H1 (cell line): ENCODE measurements around the gene PLA1A. TPM values are rescaled to one million over a fixed set of nuclear protein-coding genes. Genes with fewer than 3 reads are reported as not detected.

Experiments
- BACH1 ChIP-seq: IDR thresholded peaks from 2 replicates; pipeline ENCODE4 v1.6.1; 2012; ENCODE audit warnings: low read length, improper control_type of control experiment
- CHD2 ChIP-seq: IDR thresholded peaks from 2 replicates; pipeline ENCODE4 v1.6.1; 2012; ENCODE audit warnings: low read length, improper control_type of control experiment
- JUND ChIP-seq: IDR thresholded peaks from 2 replicates; pipeline ENCODE4 v1.6.1; 2011; ENCODE audit warnings: mild to moderate bottlenecking, improper control_type of control experiment, low read length
- MAFK ChIP-seq: IDR thresholded peaks from 2 replicates; pipeline ENCODE4 v1.6.1; 2012; ENCODE audit warnings: low read depth, mild to moderate bottlenecking, improper control_type of control experiment, low read length
- POU5F1 ChIP-seq: IDR thresholded peaks from 2 replicates; pipeline ENCODE4 v1.6.1; 2011; ENCODE audit warnings: low read depth, mild to moderate bottlenecking, low read length, moderate library complexity
- SAP30 ChIP-seq: fragments of 300-600 bp; sonication (generic); IDR thresholded peaks from 2 replicates; pipeline ENCODE4 v1.7.1; 2012; ENCODE audit warnings: low read length, moderate library complexity, mild to moderate bottlenecking, inconsistent platforms; ENCODE audit not compliant: insufficient read depth, insufficient replicate concordance
- SIX5 ChIP-seq: IDR thresholded peaks from 2 replicates; pipeline ENCODE4 v1.6.1; 2011; ENCODE audit warnings: mild to moderate bottlenecking, low read depth, low read length
- TAF1 ChIP-seq: IDR thresholded peaks from 2 replicates; pipeline ENCODE4 v1.6.1; 2011; ENCODE audit warnings: mild to moderate bottlenecking, low read depth, low read length
- TCF12 ChIP-seq: IDR thresholded peaks from 2 replicates; pipeline ENCODE4 v1.6.1; 2011; ENCODE audit warnings: low read depth, mild to moderate bottlenecking, low read length
- TEAD4 ChIP-seq: IDR thresholded peaks from 2 replicates; pipeline ENCODE4 v1.6.1; 2012; ENCODE audit warnings: low read depth, low read length, inconsistent platforms, mixed read lengths
- polyA plus RNA-seq, 7 experiments: library from polyadenylated mRNA; depleted of rRNA in 3 of 7; stranded (reverse) in 5 of 7; unstranded in 2 of 7; fragments of >200 nt in 5 of 7; fragments of 200-250 nt in 2 of 7; gene quantifications; 1 replicate in 5 of 7; 2 replicates in 1 of 7; 4 replicates in 1 of 7; pipeline versions ENCODE4 v1.2.1 to v1.2.3, GENCODE V29; 2011 to 2013; ENCODE audit warnings: missing spikeins in 2 of 7, mixed read lengths in 2 of 7
- total RNA-seq: library from RNA; stranded (reverse); fragmentation: NEBNext Ultra II Directional; extraction: Animal tissue kit (Norgen Biotek cat#: 25700); gene quantifications from 2 replicates; pipeline ENCODE4 v1.2.1, GENCODE V29; 2021

The PLA1A gene
- total and polyA plus RNA-seq, 2 of the 8 experiments (the other 6 are each of a cell fraction or from before 2014, with no cell fraction given): not detected

DNA sequence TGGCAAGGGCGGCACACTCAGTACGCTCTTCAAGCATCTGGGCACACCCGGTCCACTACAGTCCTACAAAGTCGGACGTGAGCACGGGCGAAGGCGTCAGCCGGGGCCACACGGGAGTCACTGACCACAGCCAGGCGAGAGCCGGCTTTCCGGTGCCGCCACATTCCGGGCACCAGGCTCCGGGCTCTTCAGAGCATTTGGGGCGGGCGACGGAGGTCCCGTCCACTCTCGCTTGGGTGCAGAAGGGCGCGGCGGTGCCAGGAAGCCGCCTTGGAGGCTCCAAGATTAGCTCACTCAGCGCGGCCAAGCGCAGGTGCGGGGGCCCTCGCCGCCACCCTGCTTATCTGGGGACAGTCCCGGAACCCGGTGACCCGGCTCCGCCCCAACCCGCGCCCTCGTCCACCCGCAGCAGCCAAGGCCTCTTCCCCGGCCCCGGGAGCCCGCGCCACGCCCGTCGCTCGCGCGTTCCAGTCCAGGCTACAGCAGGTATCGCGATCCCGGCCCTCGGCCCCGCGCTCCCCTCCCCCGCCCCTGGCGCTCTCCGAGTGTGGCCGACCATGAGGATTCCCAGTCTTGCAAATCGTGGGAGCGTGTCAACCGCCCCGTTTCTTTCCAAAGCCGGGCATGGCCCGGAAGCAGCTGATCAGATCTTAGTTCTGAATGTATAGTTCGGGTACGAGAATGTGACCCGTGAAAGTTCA, 18.2 kb upstream of the PLA1A start, which contains the start of gene ADPRH (continued):
- TF ChIP-seq POU5F1 (no peak), MAFK (no peak), TEAD4 (0 out of 2 replicates have a peak, but pooled peaks have one; percentile 27), SIX5 (no peak), JUND (no peak), CHD2 (peak; percentile 89), TAF1 (peak; percentile 63), SAP30 (no peak), BACH1 (peak; percentile 16; the same call in 1 of the 2 replicates), TCF12 (no peak)
